ENCODE data around the gene SLC6A6.

DNA sequence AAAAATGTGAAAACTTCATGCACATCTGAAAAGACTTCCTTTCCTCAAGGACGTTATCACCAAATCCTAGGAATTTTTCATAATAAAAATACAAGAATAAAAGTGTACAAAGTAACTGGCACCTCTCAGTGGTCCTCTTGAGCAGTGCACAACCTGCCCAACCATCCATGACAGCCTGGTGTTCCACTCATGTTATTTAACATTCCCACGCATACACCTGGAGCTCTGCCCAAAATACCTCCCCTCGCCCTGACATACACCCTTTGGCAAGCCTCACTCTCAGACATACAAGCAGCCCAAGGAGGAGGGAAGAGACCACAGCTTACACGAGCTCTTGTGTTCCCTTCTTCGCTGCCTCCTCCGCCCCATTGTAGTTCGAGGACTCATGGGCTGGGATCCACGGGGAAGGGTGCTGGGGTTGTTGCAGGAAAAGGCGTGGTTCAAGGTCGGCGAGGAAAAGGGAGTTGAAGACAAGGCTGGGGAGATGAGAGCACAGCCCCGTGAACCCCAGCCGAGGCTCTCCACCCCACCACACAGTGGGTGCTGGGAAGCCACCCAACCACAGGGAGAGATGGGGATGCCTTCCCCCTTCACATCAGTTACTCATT lies 114.4 kb downstream of the SLC6A6 start:
- TF ChIP-seq, protein P1, sequence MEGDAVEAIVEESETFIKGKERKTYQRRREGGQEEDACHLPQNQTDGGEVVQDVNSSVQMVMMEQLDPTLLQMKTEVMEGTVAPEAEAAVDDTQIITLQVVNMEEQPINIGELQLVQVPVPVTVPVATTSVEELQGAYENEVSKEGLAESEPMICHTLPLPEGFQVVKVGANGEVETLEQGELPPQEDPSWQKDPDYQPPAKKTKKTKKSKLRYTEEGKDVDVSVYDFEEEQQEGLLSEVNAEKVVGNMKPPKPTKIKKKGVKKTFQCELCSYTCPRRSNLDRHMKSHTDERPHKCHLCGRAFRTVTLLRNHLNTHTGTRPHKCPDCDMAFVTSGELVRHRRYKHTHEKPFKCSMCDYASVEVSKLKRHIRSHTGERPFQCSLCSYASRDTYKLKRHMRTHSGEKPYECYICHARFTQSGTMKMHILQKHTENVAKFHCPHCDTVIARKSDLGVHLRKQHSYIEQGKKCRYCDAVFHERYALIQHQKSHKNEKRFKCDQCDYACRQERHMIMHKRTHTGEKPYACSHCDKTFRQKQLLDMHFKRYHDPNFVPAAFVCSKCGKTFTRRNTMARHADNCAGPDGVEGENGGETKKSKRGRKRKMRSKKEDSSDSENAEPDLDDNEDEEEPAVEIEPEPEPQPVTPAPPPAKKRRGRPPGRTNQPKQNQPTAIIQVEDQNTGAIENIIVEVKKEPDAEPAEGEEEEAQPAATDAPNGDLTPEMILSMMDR (IDR thresholded peaks at IDR 0.05) = no peak
- TF ChIP-seq POLR2A (IDR thresholded peaks at IDR 0.05) = no peak
